ENCODE measurements around the gene NPNT. TPM values are rescaled to one million over a fixed set of nuclear protein-coding genes. Genes with fewer than 3 reads are reported as not detected.

NPNT gene
- total RNA-seq, 1 donor from 2014 or later = 110 TPM

Other genes with a start within 250 kb of the NPNT start
- gene INTS12, start 186.8 kb upstream of the NPNT start, total RNA-seq = 19.3 TPM
- gene GSTCD, start 186.7 kb upstream of the NPNT start, total RNA-seq = 26.1 TPM

Measured in tongue (tissue), 1 donor.